CD4-positive, alpha-beta T cell treated with Interleukin-6 for 4 hours (primary cell): ENCODE data around the gene XCL2.
"Not testable (repeated sequence)": the region's sequence is repeated elsewhere in the genome, so short reads cannot be mapped to it uniquely, and the experiment has no call there.

Source experiments
- DNase-seq: peaks from one replicate; pipeline ENCODE4 v3.0.0-alpha.2; 2020; ENCODE audit warnings: mixed read lengths

Gene XCL2

GRCh38 chr1:168555508-168556046 lies 11.8 kb upstream of the XCL2 start:
- DNase-seq = no peak

GRCh38 chr1:168554603-168555483 lies 11.0 kb upstream of the XCL2 start:
- DNase-seq = no peak

- DNase-seq = no peak
Measured at GRCh38 chr1:168553680-168554553, 10.1 kb upstream of the XCL2 start.

GRCh38 chr1:168552961-168553360 lies 9.2 kb upstream of the XCL2 start:
- DNase-seq = no peak

- DNase-seq = no peak
Measured at GRCh38 chr1:168551688-168552087, 7.9 kb upstream of the XCL2 start.

- no peak for DNase-seq
Measured at GRCh38 chr1:168550971-168551370, 7.2 kb upstream of the XCL2 start.

- not testable (repeated sequence) for DNase-seq
Measured at GRCh38 chr1:168546553-168546895, 2.7 kb upstream of the XCL2 start.

GRCh38 chr1:168545678-168546552 lies 2.1 kb upstream of the XCL2 start:
- peak; percentile 5 for DNase-seq

- DNase-seq = not testable (repeated sequence)
Measured at GRCh38 chr1:168542978-168543377, 819 bp downstream of the XCL2 start.

- DNase-seq = not testable (repeated sequence)
Measured at GRCh38 chr1:168540798-168541197, 3.0 kb downstream of the XCL2 start.

GRCh38 chr1:168535536-168535935 lies 8.3 kb downstream of the XCL2 start:
- DNase-seq = peak; percentile 40

- DNase-seq = peak; percentile 29
Measured at GRCh38 chr1:168531615-168532345, 12.0 kb downstream of the XCL2 start.

GRCh38 chr1:168529518-168529917 lies 14.3 kb downstream of the XCL2 start:
- DNase-seq = no peak

- DNase-seq = no peak
Measured at GRCh38 chr1:168521401-168522000, 22.3 kb downstream of the XCL2 start.

GRCh38 chr1:168520832-168521231 lies 23.0 kb downstream of the XCL2 start:
- no peak for DNase-seq

GRCh38 chr1:168520052-168520751 lies 23.6 kb downstream of the XCL2 start:
- DNase-seq = peak; percentile 32

- DNase-seq = no peak
Measured at GRCh38 chr1:168518813-168519212, 25.0 kb downstream of the XCL2 start.

- no peak for DNase-seq
Measured at GRCh38 chr1:168518201-168518689, 25.6 kb downstream of the XCL2 start.

GRCh38 chr1:168514455-168514854 lies 29.3 kb downstream of the XCL2 start:
- DNase-seq = no peak

- no peak for DNase-seq
Measured at GRCh38 chr1:168513656-168514404, 30.0 kb downstream of the XCL2 start.
